ENCODE measurements around the gene LMLN. TPM values are rescaled to one million over a fixed set of nuclear protein-coding genes. Genes with fewer than 3 reads are reported as not detected.
"Not testable (repeated sequence)": the region's sequence is repeated elsewhere in the genome, so short reads cannot be mapped to it uniquely, and the experiment has no call there.

LMLN gene
- polyA plus RNA-seq, 2 of the 4 experiments (the other 2 are of a cell fraction), result 2.4 to 5.6 TPM

GRCh38 chr3:197926418-197926817 is 33.6 kb upstream of the LMLN start:
- ATAC-seq (peak in 1 of 2 experiments; percentile 67; a peak in 3 of 6 replicates), DNase-seq (ENCODE audit: low read depth in 1 of 2, low spot score in 1 of 2) (peak in 1 of 2 experiments; percentile 20)
- TF ChIP-seq ESRRA (IDR thresholded peaks at IDR 0.05; ENCODE audit: borderline replicate concordance, low read length), result no peak
- TF ChIP-seq MAZ (IDR thresholded peaks at IDR 0.05; ENCODE audit: borderline replicate concordance, low read depth, low read length), result no peak
- TF ChIP-seq ATOH8 (CRISPR knock-in tag; IDR thresholded peaks at IDR 0.05; ENCODE audit: low read depth), result no peak
- TF ChIP-seq FOSB (CRISPR knock-in tag; IDR thresholded peaks at IDR 0.05), result no peak
- no peak for TF ChIP-seq SREBF2 (IDR thresholded peaks at IDR 0.05)
- TF ChIP-seq POLR2AphosphoS2 (conservative IDR thresholded peaks at IDR 0.05; ENCODE audit: low read length), result no peak
- no peak for TF ChIP-seq HES2 (IDR thresholded peaks at IDR 0.05)
- TF ChIP-seq KDM1A (IDR thresholded peaks at IDR 0.05; ENCODE audit: low read depth), result no peak
- no peak; the same call in 2 of the 3 replicates for TF ChIP-seq CTCF (IDR thresholded peaks at IDR 0.05)
- TF ChIP-seq NFE2L2 (conservative IDR thresholded peaks at IDR 0.05; ENCODE audit: low read length), result no peak
- TF ChIP-seq HEYL (CRISPR knock-in tag; IDR thresholded peaks at IDR 0.05), result no peak
- no peak for TF ChIP-seq EHMT2 (IDR thresholded peaks at IDR 0.05; ENCODE audit: low read depth)
- no peak for TF ChIP-seq E2F6 (IDR thresholded peaks at IDR 0.05; ENCODE audit: borderline replicate concordance, low read depth)
- no peak for TF ChIP-seq RARB (CRISPR knock-in tag; IDR thresholded peaks at IDR 0.05)
- no peak for TF ChIP-seq NR3C1 (IDR thresholded peaks at IDR 0.05)

GRCh38 chr3:197927578-197927977 is 32.4 kb upstream of the LMLN start:
- H3K9me3 ChIP-seq; DNase-seq (ENCODE audit: low read depth in 1 of 2, low spot score in 1 of 2); H3K27ac ChIP-seq; H3K4me2 ChIP-seq; POLR2A ChIA-PET; FAIRE-seq; ATAC-seq; H3K4me3 ChIP-seq; H3K4me1 ChIP-seq: not testable (repeated sequence)
- CTCF ChIA-PET, result interaction anchor here (0.8 to 1.7 kb wide), 2 partner anchors 8 to 16 kb away, joined by 3 to 4 read pairs; no protein-coding TSS in a partner anchor
- WGBS (ENCODE audit: missing lambda C conversion rate), result 68% methylated on average over 3 of the region's 3 CpGs

More at GRCh38 chr3:197926418-197926817, 33.6 kb upstream of the LMLN start:
- Histone ChIP-seq H3K4me2 (no peak overlapping the region), H3K4me3 (no peak overlapping the region), H3K27ac (no peak overlapping the region), H3K9me3 (no peaks in the 10 kb centered on the region), H3K4me1 (no peaks in the 10 kb centered on the region)
- ChIA-PET POLR2A (no interaction called here), CTCF (interaction anchor here (0.7 to 1.7 kb wide), 3 partner anchors 11 to 20 kb away, joined by 3 to 7 read pairs (median 4); no protein-coding TSS in a partner anchor)
- WGBS (ENCODE audit: missing lambda C conversion rate), result 47% methylated on average over 7 of the region's 7 CpGs
- FAIRE-seq, result no peak

- DNase-seq (ENCODE audit: low read depth in 1 of 2, low spot score in 1 of 2) (no peak), FAIRE-seq (no peak), ATAC-seq (no peak)
- Histone ChIP-seq H3K9me3 (no peaks in the 10 kb centered on the region), H3K27ac (no peak overlapping the region), H3K4me1 (no peaks in the 10 kb centered on the region), H3K4me2 (no peak overlapping the region), H3K4me3 (no peak overlapping the region)
- 85% methylated on average over 15 of the region's 15 CpGs for WGBS (ENCODE audit: missing lambda C conversion rate)
- ChIA-PET POLR2A (no interaction called here), CTCF (interaction anchor here (0.9 to 2.6 kb wide), 3 partner anchors 11 to 143 kb away, joined by 3 to 13 read pairs (median 4); no protein-coding TSS in a partner anchor)
- no peak for TF ChIP-seq ZNF302 (CRISPR knock-in tag; IDR thresholded peaks at IDR 0.05)
- no peak for TF ChIP-seq SREBF2 (IDR thresholded peaks at IDR 0.05)
- no peak for TF ChIP-seq SMC3 (IDR thresholded peaks at IDR 0.05)
- no peak for TF ChIP-seq HOXB13 (CRISPR knock-in tag; IDR thresholded peaks at IDR 0.05; ENCODE audit: low read depth)
- TF ChIP-seq EHMT2 (IDR thresholded peaks at IDR 0.05; ENCODE audit: low read depth), result no peak
- no peak for TF ChIP-seq HES2 (IDR thresholded peaks at IDR 0.05)
- TF ChIP-seq E2F6 (IDR thresholded peaks at IDR 0.05; ENCODE audit: borderline replicate concordance, low read depth), result no peak
- no peak for TF ChIP-seq FOSB (CRISPR knock-in tag; IDR thresholded peaks at IDR 0.05)
- TF ChIP-seq EP300 (IDR thresholded peaks at IDR 0.05), result no peak
- TF ChIP-seq NR3C1 (IDR thresholded peaks at IDR 0.05), result no peak
- TF ChIP-seq TP53 (CRISPR knock-in tag; IDR thresholded peaks at IDR 0.05), result no peak
- no peak for TF ChIP-seq CTCF (IDR thresholded peaks at IDR 0.05)
- no peak for TF ChIP-seq POLR2AphosphoS2 (conservative IDR thresholded peaks at IDR 0.05; ENCODE audit: low read length)
- no peak for TF ChIP-seq FOXS1 (CRISPR knock-in tag; IDR thresholded peaks at IDR 0.05)
- no peak for TF ChIP-seq RFX5 (IDR thresholded peaks at IDR 0.05)
- TF ChIP-seq CHD2 (IDR thresholded peaks at IDR 0.05; ENCODE audit: low read length, partially characterized antibody), result no peak
- TF ChIP-seq GATA3 (IDR thresholded peaks at IDR 0.05; ENCODE audit: borderline replicate concordance), result no peak
- no peak for TF ChIP-seq RAD21 (conservative IDR thresholded peaks at IDR 0.05 in 1 of 2, IDR thresholded peaks at IDR 0.05 in 1 of 2)
Measured at GRCh38 chr3:197936819-197937384, 23.1 kb upstream of the LMLN start.

Measured in A549 (cell line).